HG02678 (cell line): ENCODE data around the gene SMARCA2.

Experiments
- ATAC-seq: cut with Tn5 transposase; IDR thresholded peaks from one replicate; pipeline ENCODE4 v1.9.1; 2021; ENCODE audit warnings: mild to moderate bottlenecking, moderate library complexity; ENCODE audit not compliant: unreplicated experiment

The SMARCA2 gene

DNA sequence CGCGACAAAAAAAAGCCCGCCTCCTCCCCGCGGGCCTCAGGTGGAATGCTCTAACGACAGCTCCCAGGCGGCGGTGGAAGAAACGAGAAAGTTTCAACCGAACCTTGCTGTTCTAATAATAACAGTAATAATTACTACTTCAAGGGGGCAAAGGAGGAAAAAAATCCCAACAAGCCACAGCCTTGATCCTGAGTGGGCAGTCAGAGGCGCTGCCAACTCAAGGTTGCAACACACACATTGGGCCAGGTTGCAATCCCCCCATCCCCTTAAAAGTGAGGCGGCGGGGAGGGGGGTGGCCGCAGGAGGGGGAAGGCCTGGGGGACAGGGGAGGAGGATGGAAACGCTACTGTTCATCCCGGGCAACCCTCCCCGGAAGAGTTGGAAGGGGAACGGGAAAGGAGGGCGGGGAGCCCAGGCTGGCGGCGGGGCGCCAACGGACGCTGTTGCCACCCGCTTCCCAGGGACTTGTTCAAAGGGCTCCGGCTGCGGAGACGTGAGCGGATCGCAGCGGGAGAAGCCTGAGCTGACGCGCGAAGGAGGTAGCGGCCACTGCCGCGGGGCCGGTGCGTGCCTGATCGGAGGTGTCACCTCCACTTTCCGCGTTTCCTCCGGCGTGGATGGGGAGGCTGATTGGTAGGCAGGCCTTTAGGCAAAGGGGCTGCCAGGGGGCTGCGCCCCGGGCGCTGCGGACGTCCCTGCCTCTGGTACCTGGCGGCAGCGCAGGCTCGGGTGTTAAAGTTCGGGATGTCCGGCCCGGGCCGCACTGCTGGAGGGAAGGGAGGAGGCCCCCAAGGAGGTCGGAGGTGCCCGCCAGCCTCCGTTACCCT is 647 bp downstream of the SMARCA2 start:
- peak; percentile 0 for ATAC-seq

DNA sequence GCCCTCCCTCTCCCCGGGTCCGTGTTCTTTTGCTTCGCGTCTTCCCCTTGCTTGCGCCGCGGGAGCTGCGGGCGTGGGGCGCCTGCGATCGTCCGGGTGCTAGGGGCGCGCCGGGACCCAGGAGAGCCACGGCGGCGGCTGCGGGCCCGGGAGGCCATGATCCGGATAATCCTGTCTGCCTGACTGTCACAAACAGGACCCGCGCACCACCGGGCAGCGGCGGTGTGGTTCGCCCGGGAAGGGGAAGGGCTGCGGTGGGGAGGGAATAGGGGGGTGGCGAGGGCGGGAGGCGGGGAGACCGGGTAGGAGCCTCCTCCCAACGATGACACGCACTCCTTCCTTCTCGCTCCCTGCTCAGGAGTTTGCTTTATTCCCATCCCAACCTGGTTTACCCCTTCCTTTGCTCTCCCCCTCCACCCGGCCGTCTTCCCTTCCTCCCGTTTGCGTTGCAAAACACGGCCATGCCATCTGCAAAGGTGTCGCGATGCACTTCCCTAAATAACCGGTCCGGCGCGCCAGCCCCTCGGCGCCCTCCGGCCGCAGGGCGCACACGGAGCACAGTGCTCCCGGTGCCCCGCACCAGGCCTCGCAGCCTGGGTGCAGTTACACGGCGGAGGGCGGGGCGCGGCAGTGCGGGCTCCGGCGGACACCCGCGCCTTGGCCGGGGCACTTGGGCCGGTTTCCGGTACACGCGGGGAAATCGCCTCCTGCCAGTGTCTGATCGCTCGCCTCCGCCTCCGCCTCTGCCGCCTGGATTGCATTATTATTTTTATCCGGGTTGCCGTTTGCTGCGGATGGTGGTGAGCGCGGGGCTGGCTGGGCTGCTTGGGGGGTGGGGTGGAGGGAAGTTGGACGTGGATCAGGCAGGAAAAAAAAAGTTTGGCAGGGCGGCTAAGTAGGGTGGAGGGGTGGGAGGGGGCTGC is 1.5 kb downstream of the SMARCA2 start:
- no peak for ATAC-seq

DNA sequence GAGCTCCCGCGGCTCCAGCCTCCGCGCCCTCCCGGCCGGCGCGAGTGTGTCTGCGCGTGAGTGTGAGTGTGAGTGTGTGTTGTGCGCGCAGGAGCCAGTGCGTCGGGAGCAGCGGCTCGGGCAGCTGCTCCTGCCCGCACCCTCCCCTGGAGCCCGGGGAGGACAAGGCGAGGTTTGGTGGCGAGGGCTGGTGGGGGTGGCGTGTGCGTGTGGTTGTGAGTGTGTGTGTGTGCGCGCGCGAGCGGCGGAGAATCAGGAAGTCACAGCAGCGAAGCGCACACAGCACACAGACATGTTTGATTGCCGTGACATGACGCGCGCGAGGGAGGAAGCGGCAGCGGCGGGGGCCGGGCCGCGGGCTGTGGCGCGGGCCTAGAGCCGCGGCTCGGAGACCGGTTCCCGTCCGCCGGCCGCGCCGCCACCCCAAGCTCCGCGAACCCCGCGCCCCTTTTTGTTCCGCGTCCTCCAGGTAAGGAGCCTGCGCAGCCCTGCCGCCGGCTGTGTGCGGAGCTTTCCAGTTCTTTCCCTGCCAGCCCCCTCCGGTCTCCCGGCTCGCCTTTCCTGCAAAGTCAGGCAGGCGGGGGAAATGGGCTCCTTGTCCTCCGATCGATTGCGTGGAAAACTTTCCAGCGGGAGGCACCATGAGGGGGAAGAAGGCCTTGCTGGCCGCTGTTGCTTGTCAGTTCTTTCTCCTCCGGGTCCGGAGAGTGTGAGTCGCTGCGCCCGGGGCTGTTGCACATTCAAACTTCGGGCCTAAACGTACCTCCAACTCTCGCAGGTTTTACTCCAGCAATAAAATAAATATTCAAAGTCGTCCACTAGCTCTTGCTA is 2.4 kb downstream of the SMARCA2 start:
- ATAC-seq: peak; percentile 27

DNA sequence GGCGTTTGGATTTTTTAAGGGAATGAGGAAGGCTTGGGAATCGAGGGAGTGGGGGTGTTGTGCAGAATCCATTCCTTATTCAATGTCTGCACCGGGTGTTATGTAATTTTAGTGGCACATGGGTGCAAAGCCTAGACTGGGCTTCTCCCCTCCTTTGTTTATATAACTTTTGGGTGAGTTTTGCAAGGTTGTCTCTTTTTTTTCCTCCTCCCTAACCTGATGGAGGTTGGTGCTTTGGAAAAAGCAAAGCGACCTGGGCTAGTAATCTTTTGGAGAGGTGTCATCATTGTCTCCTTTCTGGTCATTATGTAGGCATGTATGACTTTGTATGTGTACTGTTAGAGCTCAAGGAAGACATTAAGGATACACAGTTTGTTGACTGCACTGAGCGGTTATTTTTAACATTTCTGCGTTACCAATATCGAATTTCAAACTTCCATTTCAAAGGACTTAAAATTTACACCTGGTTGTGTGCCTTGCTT is 3.1 kb downstream of the SMARCA2 start:
- ATAC-seq: no peak

DNA sequence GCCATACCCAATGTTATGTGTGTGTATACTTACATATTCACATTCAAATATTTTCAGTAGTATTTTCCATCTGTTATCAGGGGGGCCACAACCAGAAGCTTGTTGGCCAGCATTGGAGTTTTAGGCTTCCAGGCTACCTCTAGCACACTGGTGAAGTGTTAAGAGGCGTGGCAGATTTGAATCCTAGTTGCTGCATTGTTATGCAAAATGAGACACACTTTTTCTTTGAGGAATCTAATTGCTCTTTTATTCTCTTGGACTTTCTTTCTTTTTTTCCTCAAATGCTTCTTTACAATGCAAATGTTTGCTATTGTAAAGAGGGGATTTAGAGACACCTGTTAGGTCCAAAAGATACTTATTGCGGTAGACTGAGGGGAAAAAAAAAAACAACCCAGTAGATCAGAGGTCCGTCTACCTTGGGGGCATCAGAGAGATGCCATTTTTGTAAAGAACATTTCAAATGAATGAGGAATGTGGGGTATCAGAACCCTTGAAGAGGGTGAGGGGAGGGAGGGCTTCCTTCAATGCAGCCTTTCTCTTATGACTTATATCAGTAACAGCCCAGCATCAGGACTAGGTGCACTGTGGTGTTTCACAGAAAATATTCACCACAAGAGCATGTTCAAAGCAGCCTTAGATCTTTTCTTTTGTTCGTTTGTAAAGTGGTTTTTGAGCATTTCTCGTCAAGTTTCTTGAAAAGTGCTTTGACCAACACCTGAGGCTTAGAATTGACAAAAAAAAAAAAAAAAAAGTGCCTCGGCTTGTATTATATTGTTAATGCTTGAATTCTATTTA is 3.8 kb downstream of the SMARCA2 start:
- no peak for ATAC-seq

DNA sequence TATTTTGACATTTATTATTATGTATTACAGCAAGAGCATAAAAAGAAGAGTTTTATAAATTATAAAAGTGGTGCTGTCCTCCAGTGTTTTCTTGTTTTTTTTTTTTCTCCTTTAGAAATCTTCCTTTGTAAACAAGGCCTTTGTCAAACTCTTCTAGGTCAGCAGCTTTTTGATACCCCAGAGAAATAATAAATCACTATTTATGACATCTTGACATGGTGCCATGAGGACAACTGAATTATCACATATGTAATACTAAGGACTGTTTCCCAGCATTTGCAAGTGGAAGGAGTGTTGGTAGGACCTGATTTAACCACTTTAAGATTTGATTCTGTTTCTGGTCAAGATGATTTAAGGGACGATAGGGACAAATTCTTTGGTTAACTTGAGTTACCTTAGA is 4.6 kb downstream of the SMARCA2 start:
- ATAC-seq: no peak

DNA sequence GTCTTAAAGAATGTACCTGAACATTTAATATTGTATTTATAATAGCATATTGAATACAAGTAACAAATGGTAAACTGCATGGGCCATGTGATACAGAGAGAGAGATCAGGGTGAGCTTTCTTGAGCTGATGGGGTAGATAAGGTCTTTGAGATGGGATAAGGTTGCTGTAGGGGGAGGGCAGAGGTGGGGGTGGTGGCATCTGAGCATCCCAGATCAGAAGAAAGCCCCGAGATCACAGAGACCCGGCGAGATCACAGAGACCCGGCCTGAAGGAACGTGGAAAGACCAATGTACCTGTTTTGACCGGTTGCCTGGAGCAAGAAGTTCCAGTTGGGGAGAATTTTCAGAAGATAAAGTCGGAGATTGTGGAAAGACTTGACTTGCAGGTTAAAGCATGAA is 6.6 kb downstream of the SMARCA2 start:
- no peak for ATAC-seq

DNA sequence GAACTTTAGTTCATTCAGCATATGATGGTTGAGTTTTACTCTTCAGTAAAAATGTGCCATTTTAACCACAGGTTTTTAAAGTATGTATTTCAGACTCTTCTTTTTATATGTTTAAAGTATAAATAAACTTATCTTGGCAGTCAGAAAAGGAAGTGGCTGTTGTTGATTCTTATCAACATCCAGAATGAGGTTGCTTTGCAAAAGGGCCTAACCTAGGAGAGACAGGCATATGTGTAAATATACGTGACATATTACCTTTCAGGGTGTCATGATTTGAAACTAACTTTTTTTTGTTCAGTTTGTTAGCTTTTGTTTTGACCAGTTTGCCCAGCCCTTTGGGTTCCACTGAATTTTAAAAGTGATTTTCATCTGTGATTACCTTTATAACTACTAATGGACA is 7.4 kb downstream of the SMARCA2 start:
- ATAC-seq: no peak

DNA sequence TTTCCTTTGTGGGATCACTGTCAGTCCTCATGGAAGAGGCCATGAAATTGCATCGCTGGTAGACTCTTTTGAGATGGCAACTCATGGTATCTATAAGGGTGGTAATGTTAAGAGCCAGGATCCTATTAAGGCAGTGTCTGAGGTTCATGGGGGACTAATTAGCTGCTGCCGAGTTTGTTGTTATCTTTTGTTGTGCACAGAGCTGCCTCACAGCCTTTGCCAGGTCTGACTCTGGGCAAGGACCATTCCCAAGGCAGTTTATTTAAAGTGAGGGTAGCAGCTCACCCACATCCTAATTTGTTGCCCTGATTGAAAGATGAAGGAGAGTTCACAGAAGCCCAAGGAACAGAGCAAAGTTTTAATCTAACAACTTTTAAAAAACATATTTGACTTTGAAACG is 7.9 kb downstream of the SMARCA2 start:
- no peak for ATAC-seq

DNA sequence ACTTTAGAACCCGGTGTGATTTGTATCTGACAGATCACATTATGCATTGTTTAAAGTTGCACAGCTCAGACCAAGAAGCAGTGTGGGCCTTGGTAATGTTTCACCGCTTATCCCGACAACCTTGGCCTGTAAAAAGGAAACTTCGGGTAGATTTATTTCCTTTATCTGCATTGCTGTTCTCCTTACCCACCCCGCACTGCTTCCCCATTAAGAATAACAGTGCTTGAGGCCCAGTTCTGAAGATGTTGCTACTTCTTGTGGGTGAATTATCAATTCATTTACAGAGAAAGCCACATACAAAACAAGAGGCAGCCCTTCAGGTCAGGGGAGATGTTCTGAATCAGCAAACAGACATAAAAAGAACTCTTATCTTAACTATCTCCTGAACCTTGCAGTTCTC is 8.4 kb downstream of the SMARCA2 start:
- ATAC-seq: peak; percentile 62

DNA sequence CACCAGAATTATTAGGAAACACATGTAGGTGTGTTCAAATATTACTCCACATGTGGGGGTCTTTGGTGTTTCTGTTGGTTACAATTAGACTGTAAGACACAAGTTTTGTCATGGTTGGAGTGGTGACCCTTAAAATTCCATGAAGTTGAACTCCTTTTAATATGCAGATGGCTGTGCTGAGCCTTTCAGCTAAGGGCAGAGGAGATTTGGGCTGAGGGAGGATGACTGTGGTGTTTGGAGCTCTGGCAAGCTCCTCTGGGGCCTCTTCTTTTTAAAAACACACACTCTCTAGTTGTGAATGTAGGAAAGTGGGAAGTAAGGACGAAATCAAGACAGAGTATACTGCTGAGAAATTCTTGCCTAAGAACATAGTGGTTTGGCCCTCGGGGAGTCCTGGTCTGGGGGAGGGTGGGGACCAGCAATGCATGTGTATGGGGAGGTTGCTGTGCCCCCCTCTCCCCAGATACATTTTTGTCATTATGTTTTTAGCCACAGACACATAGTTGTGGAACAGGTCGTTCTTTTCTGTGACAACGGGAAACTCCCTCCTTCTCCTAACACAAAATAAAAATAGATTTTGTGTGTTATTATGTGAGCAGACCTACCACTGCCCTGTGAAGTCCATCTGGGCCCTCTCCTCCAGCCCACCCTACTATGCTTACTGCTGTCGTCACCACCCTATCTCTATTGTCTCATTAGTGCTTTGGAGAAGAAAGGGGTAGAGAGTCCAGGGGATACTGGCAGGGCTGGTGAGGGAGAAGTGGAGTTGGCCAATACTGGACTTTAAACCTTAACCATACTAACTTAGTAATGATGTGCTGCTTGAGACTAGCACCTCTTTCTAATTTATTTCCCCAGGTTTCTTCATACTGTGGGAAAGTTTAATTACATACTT is 10.0 kb downstream of the SMARCA2 start:
- no peak for ATAC-seq

DNA sequence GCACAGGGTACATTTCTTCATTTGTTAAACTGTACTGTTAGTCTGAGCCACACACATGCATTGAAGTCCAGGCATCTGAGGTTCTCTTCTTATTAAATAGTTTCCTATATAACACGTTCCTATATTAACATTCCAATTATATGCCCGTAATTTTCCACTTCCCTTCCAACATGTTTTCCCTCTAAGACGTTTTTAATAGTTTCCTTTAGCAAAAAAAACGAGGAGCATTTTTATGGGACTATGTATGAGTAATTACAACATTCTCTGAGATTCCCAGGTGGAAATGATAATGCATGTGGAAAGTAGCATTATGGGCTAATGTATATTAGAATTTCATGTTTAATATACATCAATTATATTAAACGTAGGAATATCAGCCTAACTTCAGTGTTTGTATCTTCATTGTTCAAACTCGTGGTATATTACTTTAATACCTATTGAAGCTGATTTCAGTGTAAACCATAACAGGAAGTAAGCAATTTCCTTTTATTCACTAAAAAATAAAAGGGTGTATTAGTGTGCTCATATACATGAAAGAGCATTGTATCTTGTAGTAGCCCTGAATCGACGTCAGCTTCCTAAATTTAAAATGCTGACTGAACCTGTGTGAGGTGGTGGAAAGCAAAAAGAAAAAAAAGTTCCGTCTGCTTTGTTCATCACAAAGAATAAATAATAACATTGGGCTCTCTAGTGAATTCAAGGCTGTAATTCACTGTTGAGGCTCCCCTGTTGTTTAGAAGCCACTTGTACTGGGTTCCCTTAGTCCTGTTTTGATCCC is 11.3 kb downstream of the SMARCA2 start:
- no peak for ATAC-seq

DNA sequence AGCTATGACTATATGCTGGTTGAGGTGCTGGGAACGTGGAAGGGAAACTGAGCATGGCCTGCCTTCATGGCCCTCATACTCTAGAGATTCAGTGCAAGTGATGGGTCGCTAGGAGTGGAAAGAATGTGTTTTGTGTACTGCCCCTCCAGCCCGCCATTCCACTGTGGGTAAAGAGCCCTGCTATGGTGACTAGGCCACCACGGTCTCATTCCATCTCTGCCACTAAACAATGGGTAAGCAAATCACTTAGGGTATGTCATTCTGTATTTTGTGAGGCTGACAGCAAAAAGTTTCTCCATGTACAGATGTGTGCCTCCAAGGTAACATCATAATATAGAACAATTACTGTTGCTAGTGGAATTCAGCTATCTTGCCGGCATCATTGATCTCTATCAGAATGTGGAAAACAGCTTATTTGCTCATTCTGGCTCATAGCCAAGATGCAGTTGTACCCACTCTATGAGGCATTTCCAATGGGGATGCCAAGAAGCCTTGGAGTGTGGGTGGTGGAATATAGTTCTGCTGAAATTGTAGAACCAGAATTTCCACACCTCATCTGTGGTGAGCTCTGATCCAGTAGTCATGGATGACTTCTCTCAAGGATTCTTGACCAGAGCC is 12.5 kb downstream of the SMARCA2 start:
- no peak for ATAC-seq

DNA sequence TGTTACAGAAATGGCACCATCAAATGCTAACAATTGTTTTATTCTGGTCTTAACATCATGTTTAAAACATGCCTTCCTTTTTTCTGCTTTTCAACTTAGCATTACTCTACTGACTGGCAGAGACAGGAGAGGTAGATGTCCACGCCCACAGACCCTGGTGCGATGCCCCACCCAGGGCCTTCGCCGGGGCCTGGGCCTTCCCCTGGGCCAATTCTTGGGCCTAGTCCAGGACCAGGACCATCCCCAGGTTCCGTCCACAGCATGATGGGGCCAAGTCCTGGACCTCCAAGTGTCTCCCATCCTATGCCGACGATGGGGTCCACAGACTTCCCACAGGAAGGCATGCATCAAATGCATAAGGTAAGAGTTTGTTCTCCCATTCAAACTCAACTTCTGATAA is 13.7 kb downstream of the SMARCA2 start:
- ATAC-seq: no peak

DNA sequence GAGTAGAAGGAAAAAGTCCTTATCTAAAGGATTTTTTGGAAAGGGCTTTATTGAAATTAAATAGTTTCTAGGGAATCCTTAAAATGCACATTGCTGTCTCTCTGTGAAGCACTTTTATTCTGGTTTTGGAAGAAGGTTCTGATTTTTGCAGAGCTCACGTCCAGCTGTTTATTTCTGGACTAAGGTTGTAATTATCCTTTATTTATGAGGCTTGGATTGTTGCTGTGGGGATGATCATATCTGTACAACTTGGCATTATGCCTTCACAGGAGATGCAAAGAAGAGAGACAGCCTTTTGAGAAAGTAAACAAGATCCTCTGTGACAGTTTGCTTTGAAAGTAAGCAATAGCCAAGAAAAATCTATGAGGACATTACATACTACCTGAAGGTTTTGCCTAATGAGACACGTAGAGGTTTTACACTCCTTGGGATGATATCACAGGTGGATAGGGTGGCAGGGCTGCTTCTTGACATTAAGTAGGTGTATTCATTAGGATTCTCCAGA is 14.6 kb downstream of the SMARCA2 start:
- ATAC-seq: no peak

DNA sequence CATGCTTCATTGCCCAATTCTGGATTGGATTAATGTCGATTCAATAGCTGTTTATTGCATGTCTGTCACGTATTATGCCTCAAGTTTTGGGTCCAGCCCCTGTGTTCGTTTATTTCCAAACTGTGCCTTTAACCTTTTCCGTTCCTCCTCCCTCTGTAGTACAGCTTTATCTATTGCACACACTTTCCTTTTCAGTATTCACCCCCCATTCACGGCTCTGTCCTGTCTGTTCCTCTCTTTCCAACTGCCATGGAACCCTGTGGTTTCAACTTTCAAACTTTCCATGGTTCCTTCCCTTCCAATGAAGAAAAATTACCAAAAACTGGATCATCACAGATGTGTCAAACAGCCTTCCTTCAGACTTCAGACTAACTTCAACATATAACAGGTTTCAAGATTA is 17.1 kb downstream of the SMARCA2 start:
- no peak for ATAC-seq

DNA sequence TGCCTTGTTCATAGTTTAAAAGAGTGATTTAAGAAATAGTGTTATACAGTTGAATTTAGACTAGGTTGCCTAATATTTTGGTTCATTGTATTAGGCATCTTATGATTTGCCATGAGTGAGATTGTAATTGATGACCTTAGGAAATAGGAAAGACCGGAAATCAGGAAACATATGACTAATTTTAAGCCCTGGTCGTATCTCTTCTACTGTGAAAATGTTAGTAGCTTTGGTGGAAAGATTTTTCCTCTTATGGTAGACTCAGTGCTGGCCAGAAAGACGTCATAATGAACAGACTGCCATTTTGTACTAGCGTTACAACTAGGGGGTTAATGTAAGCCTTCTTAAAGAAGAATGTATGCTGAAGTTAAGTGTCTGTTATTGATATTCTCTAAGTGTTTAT is 21.7 kb downstream of the SMARCA2 start:
- ATAC-seq: no peak
